Measurements from ENCODE around the gene SGIP1.

The SGIP1 gene, protein sequence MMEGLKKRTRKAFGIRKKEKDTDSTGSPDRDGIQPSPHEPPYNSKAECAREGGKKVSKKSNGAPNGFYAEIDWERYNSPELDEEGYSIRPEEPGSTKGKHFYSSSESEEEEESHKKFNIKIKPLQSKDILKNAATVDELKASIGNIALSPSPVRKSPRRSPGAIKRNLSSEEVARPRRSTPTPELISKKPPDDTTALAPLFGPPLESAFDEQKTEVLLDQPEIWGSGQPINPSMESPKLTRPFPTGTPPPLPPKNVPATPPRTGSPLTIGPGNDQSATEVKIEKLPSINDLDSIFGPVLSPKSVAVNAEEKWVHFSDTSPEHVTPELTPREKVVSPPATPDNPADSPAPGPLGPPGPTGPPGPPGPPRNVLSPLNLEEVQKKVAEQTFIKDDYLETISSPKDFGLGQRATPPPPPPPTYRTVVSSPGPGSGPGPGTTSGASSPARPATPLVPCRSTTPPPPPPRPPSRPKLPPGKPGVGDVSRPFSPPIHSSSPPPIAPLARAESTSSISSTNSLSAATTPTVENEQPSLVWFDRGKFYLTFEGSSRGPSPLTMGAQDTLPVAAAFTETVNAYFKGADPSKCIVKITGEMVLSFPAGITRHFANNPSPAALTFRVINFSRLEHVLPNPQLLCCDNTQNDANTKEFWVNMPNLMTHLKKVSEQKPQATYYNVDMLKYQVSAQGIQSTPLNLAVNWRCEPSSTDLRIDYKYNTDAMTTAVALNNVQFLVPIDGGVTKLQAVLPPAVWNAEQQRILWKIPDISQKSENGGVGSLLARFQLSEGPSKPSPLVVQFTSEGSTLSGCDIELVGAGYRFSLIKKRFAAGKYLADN

DNA sequence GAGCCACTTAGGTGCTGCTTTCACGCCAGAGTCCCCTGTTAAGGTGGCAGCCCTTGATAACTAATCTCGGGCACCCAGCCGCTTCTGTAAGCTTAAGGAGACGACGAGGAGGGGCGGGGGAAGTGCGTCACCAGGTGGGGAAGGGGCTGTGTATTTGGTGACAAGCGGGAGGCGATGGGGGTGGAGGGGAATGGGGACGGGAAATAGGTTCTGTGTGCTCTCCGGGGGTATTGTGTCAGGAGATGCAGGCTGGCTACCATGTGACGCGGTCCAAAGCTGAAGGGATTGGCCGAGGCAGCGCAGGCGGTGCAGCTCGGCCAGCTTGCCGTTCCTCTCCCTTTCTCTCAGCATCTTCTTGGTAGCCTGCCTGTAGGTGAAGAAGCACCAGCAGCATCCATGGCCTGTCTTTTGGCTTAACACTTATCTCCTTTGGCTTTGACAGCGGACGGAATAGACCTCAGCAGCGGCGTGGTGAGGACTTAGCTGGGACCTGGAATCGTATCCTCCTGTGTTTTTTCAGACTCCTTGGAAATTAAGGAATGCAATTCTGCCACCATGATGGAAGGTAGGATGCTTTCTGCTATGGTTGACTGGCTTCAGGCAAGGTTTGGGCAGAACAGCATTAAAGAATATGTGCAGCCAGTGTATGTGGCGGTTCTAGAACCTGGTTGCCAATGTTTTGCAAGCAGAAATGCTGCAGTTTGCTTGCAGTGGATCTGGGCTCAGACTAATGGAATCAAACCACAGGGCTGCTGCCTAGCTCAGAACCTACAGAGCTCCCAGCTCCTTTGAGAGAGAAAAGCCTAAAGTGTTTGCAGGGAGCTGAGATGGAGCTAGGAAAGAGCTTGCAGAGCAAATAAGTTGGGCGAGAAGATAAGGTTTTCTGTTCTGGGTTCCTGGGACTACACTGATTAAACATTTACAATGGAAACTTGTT lies at the start of gene SGIP1:
SGIP1 (plus strand) TSS at position 350 of the 937 bp plus-strand sequence; CDS start at position 556, 206 bp downstream.
- DNase-seq = no peak

DNA sequence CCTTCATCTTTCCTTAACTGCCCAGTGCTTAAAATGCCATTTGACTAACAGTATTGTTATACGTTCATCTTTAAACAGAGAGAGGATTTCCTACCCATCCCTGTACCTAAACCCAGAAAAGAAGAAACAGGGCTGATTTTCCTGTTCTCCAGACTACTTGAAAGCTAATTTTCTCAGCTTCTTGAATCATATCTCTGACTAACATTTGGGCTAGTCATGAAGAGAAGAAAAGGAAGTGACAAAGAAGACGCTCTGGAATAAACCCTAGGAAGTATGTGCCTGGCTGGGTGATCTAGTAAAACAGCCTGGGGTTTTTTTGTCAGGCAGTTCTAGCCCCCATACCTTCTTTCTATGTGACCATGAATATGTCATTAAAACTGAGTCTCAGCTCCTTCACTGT lies 44.8 kb upstream of the SGIP1 start:
- no peak for DNase-seq

DNA sequence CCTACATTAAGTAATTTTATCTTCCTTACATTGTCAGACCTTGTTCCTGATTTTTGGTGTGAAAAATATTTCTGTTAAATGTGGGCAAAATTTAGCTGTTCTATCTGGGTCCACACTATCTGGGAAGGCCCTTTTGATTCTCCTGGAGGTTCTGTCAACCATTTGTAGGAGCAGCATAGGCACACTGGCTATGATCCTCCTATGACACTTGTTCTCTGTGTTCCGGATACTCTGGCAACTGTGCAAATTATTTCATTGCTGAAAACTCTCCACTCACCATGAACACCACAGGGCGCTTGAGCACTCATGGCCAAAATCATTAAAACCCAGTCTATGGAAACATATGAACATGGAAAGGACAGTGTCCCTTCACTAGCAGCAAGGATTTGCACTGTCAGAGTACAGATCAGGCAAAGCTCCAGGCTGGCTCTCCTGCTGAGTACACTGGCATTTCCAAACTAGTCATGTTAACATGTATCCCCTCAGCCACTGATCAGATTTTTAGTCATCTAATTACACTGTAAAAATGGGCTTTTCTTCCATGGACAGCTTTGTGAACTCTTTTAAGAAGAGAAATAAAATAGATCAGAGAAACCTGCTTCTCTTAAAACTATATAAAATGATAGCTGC lies 43.9 kb upstream of the SGIP1 start:
- DNase-seq = no peak

DNA sequence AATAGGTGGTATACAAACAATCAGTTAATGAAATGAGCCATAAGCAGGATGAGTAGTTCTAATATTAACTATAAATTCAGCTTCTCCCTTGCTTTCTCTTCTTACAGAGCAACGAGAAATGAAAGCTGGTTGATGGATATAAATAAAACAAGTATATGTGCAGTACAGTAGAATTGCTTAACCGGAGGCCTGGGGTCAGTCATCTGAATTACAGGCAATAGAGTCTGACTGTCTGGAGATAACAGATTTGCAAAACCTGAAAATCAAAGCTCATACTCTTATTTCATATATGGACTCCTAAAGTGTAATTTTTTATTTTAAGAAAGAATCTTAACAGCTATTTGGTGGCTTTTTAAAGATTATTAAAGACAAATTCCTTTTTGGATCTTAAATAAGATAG lies 43.1 kb upstream of the SGIP1 start:
- DNase-seq = no peak

DNA sequence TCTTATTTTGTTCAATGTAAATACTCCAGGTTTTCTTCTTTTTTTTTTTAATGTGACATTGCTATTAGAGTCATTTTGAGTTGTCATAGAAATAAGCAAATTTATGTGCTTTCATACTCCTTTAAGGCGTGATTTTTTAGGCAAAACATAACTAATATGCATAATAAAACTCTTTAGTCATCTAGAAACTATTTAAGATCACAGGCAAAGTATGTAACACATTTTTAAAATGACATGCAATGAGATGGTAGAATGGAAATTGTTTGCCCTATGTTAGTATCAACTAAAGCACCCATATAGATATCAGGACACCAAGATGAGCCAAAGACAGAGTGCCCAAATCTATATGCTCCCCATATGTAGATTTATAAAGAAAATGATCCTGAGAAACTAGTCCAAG lies 41.5 kb upstream of the SGIP1 start:
- DNase-seq = no peak

DNA sequence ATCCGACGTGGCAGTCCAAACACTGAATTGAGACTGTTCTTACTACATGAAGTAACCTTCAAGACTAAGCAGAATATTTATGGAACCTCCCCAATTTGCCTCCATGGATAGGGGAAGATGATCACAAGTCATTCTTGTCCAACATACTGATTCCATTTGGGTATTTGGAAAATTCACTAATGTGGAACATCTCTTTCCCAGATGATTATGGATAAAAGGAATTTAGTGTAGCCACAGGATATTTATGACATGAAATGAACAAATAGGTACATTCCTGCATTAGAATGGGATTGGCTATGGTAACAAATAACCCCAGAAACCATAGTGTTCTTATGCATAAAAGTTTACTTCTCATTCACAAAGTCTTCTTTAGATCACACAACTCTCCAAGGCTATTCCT lies 40.2 kb upstream of the SGIP1 start:
- no peak for DNase-seq

DNA sequence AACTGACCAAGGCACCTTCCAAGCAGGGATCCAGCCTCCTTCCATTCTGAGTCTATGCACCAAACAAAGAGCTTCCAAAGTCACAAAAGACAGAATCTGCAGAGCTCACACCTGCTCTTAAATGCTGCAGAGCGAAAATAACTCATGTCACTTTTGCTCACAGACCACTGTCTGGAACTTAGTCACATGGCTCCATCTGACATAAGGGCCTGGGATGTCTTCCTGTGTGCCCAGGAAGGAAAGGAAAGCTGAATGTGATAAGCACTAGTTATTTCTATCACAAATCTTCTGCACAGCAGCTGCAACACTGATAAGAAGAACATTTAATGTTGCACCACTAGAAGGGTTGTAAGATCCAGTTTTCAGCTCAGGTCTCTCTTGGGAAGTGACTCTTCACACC lies 39.5 kb upstream of the SGIP1 start:
- DNase-seq = no peak

DNA sequence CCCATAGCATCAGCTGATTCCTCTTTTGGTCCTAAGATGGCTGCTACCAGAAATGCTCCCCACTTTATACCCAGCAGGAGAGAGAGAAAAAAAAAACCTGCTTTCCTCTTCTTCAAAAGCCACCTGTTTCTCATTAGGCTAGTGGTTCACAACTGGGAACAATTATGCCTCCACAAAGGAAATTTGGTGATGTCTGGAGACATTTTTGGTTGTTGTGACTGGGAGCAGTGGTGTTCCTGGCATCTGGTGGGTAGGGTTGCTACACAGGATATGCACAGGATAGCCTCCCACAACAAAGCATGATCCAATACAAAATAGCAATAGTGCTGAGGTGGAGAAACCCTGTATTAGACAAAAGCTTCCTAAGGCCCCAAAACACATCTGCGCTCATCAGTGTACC lies 38.5 kb upstream of the SGIP1 start:
- DNase-seq = no peak

DNA sequence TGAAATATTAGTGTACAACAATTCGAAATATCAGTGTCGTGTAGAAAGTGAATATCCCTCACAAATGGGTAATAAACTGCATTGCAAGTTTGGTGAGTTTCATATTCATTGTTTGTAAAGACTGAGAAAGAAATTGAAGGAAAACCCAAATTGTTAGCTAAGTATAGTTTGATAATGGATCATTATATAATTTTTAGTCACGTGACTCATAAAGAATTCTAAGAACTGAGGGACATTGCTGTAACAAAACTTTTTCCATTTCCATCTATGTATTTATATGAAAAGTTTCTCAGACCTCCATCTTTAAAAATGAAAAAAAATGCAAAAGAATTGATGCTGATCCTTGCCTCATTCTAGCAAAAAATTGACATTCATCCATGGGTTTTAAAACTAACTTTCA lies 36.0 kb upstream of the SGIP1 start:
- DNase-seq = no peak

DNA sequence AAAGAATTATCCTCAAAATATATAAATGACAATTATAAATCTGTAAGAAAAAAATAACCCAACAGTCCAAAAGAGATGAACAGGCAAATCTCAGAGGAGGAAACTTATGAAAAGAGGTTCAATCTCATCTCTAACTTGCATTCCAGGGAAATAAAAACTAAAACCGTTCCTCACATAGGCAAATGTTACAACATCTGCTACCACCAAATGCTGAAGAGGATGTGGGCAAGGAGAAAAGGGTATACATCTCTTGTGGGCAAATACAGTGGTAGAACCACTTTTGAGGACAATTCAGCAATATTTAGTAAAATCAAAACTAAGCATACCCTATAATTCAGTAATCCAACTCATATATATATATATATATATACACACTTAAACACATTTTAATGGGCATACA lies 33.7 kb upstream of the SGIP1 start:
- no peak for DNase-seq

DNA sequence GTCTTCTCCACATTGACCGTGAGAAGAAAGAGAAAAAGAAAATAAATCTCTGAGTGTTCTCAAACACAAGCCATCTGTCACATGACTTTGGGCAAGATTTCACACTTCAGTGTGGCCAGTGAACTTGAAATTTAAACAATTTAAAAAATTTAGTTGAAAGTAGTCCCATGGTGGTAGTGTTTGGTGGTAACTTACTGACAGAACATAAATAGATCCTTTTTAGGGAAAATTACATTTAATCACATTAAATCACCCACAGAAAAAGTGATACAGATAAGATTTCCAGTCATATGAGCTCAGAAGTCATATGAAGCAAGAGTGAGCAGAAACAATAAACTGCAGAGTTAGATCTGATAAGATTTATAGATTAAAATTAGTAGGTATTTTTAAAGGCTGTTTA lies 31.9 kb upstream of the SGIP1 start:
- no peak for DNase-seq

DNA sequence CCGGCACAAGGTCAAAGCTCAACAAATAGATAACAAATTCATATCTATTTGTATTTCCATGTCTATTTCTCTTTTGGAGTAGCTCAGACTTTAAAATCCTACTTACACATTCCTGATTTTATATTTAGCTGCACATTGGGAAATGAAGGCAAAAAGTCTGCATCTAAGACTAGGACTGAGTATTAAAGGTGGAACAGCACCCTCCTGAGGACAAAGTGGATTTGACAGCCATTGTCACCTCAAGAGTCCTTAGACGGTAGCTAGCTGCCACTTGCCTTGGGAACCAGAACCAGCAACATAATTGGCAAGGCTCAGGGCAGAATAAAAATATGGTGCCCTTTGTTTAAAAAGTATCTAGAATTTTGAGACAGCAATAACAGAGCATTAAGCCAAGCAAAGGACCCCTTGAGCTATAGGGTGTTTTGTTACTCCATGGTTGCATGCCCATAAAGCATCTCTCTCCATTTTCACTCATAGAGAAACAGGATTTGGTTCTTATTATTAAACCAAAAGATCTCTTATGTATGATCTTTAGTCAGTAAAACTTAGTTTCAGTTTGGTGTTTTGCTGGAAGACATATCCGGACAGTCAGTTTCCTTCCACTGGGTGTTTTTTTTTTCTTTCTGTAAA lies 30.0 kb upstream of the SGIP1 start:
- no peak for DNase-seq

DNA sequence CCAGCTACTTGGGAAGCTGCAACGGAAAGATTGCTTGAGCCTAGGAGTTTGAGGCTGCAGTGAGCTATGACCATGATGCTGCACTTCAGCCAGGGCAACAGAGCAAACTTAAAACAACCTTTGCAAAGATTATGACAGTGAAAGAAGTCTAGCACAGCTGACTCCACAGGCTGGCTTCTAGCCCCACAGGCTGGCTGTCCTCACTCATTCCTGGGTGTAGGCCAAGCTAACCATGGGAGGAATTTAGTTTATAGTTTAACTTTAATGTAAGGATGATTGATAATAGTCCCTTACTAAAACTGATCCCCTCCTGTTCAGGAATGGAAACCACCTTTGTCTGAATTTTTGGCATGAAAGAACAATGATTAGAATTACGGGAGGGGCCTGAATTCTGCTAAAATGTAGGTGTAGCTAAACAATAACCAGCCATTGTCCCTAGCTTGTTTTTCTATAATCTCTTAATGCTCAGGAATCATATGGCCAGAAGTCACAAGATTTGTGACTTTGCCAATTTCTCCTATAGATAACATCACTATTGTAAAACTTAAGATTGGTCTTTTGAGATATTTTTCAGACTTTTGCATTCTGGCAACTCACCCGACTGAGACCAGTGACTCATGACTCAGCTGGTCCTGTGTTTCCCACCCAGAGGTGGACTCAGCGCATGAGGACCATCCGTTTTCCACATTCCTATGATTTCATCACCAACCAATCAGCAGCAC lies 28.1 kb upstream of the SGIP1 start:
- no peak for DNase-seq

DNA sequence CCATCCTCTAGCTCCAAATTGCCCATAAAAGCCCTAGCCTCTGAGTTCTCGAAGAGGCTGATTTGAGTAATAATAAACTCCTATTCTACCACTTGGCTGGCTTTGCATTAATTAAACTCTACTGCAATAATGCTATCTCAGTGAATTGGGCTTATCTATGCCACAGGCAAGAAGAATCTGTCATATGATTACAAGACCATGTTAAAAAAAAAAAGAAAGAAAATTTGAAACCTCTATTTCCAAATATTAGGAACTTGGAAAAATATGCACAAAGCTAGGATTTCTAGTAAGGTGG lies 27.6 kb upstream of the SGIP1 start:
- no peak for DNase-seq

DNA sequence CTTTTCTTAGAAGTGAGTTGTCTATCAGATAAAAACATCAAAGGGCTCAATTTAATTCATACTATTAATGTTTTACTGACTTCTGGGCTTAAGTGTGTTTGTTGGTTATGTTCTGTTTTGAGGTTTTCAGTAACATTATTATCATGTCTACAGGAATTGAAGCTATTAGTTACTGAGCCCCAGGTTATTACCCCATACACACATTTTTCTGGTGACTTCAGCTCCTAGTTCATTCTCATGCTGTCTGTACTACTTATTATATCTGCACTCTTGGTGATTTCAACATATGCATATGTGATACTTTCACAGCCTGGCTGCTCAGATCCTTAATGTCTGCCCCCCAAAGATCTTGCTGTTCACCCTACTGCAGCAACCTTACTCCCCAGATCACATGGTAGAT lies 27.0 kb upstream of the SGIP1 start:
- DNase-seq = no peak

DNA sequence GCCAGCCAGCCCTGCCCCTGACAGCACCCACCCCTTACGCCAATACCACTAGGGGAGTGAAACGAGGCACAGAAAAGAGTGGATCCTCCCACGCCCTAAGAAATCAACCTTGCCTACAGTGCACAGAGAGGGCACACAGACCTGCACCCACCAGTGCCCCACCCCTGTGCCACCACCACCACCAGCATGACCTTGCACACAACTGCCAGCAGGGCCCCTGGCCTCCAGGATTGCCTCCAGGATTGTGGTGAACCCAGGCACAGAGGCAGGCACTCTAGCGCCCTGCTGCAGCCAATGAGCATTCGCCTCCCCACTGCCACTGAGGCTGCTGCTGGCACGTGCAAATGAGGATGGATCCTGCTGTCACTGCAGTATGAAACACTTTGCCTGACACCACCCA lies 23.5 kb upstream of the SGIP1 start:
- DNase-seq = no peak

DNA sequence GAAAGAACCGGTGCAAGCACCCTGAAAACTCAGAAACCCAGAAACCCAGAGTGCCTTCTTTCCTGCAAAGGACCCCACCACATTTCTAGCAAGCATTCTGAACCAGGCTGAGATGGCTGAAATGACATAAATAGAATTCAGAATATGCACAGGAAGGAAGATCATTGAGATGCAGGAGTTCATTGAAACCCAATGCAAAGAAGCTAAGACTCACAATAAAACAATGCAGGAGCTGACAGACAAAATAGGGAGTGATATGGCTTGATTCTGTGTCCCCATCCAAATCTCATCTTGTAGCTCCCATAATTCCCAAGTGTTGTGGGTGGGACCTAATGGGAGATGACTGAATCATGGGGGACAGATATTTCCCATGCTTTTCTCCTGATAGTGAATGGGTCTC lies 22.8 kb upstream of the SGIP1 start:
- no peak for DNase-seq

DNA sequence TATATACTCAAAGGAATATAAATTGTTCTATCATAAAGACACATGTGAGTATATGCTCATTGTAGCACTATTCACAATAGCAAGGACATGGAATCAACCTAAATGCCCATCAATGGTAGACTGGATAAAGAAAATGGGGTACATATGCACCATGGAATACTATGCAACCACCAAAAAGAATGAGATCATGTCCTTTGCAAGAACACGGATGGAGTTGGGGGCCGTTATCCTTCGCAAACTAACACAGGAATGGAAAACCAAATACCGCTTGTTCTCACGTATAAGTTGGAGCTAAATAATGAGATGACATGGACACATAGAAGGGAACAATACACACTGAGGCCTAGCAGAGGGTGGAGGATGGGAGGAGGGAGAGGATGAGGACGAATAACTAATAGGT lies 16.0 kb upstream of the SGIP1 start:
- no peak for DNase-seq

DNA sequence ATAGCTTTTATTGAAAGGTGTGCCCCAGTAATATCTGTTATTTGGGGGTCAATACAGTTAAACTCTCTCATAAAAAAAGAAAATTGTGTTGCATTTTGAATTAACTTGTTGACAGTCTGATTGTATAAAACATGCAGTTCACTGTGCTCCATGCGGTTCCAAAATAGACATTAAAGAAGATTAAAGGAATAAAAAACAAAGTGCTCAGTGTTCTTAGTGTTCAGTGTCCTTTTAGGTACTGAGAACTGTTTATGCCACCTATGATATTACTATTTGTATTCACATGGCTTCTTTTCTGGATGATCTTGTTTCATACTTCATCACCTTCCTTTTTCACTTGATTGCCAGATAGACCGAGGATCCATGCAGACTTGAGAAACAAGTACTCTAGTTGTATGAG lies 15.3 kb upstream of the SGIP1 start:
- no peak for DNase-seq

DNA sequence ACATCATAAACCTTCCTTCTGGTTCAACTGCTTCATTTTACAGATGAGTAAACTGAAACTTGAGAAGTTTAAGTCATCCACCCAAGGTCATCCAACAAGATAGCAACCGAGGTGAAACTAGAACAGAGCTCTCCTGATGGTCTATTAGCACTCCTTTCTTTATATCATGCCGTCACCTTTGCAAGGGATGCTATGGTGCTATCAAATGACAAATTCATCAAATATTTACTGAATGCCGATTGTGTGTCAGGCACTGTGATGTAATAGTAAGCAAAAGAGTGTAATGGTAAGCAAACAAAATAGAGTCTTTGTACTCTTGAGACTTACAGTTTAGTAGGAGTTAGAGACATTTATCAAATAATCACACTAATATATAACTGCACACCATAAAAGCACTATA lies 14.0 kb upstream of the SGIP1 start:
- no peak for DNase-seq

DNA sequence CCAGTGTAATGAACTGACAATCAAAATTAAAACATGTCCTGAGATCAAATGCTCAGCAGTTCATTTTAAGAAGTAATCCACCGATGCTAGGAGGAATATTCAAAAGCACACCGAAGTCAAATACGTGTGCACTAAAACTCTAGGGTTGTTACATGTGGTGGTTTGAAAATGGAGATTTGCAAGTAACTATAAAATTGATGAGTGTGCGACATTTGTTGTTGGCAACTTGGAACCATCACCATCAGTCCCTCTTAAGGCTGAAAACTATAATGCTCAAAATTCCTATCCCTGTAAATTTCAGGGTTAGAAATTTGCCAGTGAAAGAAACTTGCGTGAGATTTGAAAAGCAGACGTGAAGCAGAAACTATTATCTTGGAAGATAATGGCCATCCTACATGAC lies 13.3 kb upstream of the SGIP1 start:
- DNase-seq = no peak

Measured in T1000 (cell line).